Left lung (tissue), 10 donors: ENCODE data around the gene EXOC4. TPM values are rescaled to one million over a fixed set of nuclear protein-coding genes. Genes with fewer than 3 reads are reported as not detected.

Experiments
- ATAC-seq: fragments of 200-7000 bp; cut with Tn5 transposase; one replicate; pipeline ENCODE4 v1.9.1; 2020; ENCODE audit warnings: moderate library complexity
- DNase-seq, 4 donors: peaks; one replicate each; pipeline ENCODE4 v3.0.0-alpha.2; 2013 to 2020
- H3K27ac ChIP-seq, 2 donors: fragments of 200-600 bp; sonication (generic) in 1 of 2; one replicate each; pipeline versions ENCODE4 v1.5.0 to v1.8.0; 2020 to 2021
- H3K27me3 ChIP-seq, 2 donors: fragments of 200-600 bp; sonication (generic) in 1 of 2; one replicate each; pipeline versions ENCODE4 v1.5.0 to v1.8.0; 2020 to 2021
- H3K36me3 ChIP-seq, 2 donors: fragments of 200-600 bp; sonication (generic) in 1 of 2; one replicate each; pipeline versions ENCODE4 v1.5.0 to v1.8.0; 2020 to 2021
- H3K4me1 ChIP-seq, 2 donors: fragments of 200-600 bp; one replicate each; pipeline ENCODE4 v1.8.0; 2021
- H3K4me3 ChIP-seq, 2 donors: fragments of 200-600 bp; sonication (generic) in 1 of 2; one replicate each; pipeline versions ENCODE4 v1.5.0 to v1.8.0; 2020 to 2021; ENCODE audit warnings: mild to moderate bottlenecking in 1 of 2
- H3K9me3 ChIP-seq, 2 donors: fragments of 200-600 bp; sonication (generic) in 1 of 2; one replicate each; pipeline versions ENCODE4 v1.5.0 to v1.8.0; 2020 to 2021
- intact Hi-C, 2 donors: fragments of 100-400 bp; cut with DNase I; formaldehyde crosslinking; loops; one replicate each; pipeline versions ENCODE4 v1.11.2 to v1.14.2; 2022
- polyA plus RNA-seq, 6 donors: library from polyadenylated mRNA; unstranded; fragments of 120-200 nt; gene quantifications; one replicate each; pipeline ENCODE4 v1.2.1, GENCODE V29; 2013; ENCODE audit not compliant: insufficient read length in 6 of 6
- total RNA-seq, 2 donors: library from RNA; stranded (reverse); fragmentation: NEBNext Ultra II Directional; extraction: Animal tissue kit (Norgen Biotek cat#: 25700); gene quantifications; one replicate each; pipeline ENCODE4 v1.2.1, GENCODE V29; 2021
- TF ChIP-seq, protein P1 (sequence below), 2 donors: fragments of 200-600 bp; sonication (generic) in 1 of 2; IDR thresholded peaks; one replicate each; pipeline versions ENCODE4 v1.5.0 to v1.8.0; 2021; ENCODE audit warnings: antibody characterized with exemption in 2 of 2
- donor health status: DM: no; HTN: yes; CAD: no.
- donor health status: DM: no; HTN: no; CAD: no.

Gene EXOC4
- total and polyA plus RNA-seq, 8 donors = 52.5 to 79.4 (median 65.9) TPM

DNA sequence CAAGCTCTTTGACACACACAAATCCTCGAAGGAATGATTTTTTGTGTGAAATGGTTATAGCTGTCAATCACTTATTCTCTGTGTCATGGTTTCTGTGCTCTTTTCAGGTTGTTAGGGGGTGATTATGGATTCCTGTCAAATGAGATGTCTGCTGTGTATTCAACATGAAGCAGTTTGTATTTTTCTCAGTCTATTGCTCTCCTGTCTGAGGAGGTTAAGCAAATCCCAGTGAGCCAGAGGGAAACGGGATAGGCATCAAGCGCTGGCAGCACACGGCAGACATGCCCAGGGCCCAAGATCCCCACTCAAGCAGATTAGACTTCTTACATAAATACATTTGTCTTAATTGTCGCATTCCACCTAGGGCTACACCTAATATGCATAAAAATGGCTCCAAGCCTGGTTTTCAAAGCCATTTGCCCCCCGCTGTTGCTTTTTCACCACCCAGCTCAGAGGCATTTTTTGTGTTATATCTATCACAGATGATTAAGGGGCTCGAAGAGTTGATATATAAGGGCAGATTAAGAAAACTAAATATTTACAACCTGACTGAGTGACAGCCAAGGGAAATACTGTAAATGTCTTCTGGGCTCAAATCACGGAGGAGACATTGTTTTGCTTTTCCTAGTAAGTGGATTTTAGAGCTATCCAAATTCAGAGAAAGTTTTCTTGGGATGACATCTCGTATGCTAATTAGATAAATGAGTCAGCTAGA, 681.5 kb downstream of the EXOC4 start:
- Histone ChIP-seq H3K27me3 (no peaks in the 10 kb centered on the region), H3K4me3 (no peak overlapping the region), H3K27ac (no peak overlapping the region), H3K36me3 (peaks cover 0 to 9% of the 10 kb centered on the region in 2 donors), H3K4me1 (no peaks in the 10 kb centered on the region), H3K9me3 (no peaks in the 10 kb centered on the region)
- DNase-seq = no peak
- TF ChIP-seq, protein P1, sequence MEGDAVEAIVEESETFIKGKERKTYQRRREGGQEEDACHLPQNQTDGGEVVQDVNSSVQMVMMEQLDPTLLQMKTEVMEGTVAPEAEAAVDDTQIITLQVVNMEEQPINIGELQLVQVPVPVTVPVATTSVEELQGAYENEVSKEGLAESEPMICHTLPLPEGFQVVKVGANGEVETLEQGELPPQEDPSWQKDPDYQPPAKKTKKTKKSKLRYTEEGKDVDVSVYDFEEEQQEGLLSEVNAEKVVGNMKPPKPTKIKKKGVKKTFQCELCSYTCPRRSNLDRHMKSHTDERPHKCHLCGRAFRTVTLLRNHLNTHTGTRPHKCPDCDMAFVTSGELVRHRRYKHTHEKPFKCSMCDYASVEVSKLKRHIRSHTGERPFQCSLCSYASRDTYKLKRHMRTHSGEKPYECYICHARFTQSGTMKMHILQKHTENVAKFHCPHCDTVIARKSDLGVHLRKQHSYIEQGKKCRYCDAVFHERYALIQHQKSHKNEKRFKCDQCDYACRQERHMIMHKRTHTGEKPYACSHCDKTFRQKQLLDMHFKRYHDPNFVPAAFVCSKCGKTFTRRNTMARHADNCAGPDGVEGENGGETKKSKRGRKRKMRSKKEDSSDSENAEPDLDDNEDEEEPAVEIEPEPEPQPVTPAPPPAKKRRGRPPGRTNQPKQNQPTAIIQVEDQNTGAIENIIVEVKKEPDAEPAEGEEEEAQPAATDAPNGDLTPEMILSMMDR (IDR thresholded peaks at IDR 0.05) = no peak
- no peak for ATAC-seq
- intact Hi-C loops = no loop called here

DNA sequence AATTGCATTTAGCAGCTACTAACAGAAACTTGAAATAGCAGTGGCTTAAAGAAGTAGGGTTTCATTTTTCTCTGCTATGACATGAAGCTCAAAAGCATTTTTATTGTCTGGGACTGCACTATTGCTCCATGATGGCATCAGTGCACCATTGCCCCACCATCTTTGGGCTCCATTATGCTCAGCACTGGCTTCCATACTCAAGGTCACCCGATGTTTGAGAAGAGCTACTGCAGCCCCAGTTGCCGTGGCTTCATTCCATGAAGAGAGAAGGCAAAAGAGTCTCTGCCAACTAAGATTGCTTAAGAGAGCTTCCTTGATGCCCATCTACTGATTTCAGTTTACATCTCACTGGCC, 682.1 kb downstream of the EXOC4 start:
- no peaks in the 10 kb centered on the region for H3K9me3 ChIP-seq
- H3K4me1 ChIP-seq = no peaks in the 10 kb centered on the region
- ATAC-seq (no peak), DNase-seq (no peak)
- intact Hi-C loops = no loop called here
- TF ChIP-seq, protein P1 (IDR thresholded peaks at IDR 0.05) = no peak
- H3K27ac ChIP-seq = no peak overlapping the region
- H3K36me3 ChIP-seq = peaks cover 0 to 10% of the 10 kb centered on the region in 2 donors
- H3K27me3 ChIP-seq = no peaks in the 10 kb centered on the region
- no peak overlapping the region for H3K4me3 ChIP-seq

DNA sequence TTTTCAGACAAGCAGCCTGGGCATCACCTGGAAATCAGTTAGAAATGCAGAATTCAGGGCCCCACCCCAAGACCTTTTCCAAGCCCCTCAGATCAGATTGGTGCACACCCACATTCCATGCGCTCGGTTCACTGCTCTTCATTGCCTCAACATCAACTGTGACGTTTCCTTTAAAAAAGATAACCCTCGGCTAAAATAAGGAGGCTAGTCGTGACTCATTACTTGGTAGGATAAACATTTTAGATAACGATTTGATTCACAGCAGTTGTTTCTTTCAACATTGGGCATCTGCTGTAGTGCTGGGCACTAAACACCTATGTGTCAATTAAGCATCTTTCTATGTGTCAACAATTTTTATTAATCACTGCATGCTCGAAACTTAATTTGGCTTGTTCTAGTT, 683.2 kb downstream of the EXOC4 start:
- Histone ChIP-seq H3K4me3 (no peak overlapping the region), H3K9me3 (no peaks in the 10 kb centered on the region), H3K4me1 (no peaks in the 10 kb centered on the region), H3K27me3 (no peaks in the 10 kb centered on the region), H3K36me3 (peaks cover 0 to 10% of the 10 kb centered on the region in 2 donors), H3K27ac (no peak overlapping the region)
- DNase-seq = no peak
- TF ChIP-seq, protein P1 (IDR thresholded peaks at IDR 0.05) = no peak
- intact Hi-C loops = no loop called here
- no peak for ATAC-seq

DNA sequence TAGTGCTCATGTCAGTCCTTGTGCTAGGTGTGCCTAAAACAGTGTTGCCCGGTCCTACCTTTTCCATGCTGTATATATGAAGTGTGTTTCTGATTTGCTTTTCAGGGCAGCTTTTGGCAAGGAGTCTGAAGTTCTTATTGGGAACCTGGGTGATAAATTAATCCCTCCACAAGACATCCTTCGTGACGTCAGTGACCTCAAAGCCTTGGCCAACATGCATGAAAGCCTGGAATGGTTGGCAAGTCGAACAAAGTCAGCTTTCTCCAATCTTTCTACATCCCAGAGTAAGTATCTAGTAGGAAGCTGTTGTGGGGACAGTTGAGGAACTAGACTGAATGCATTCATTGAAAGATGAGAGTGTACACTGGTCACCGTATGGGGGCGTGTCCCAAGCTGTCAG, 684.9 kb downstream of the EXOC4 start:
- TF ChIP-seq, protein P1 (IDR thresholded peaks at IDR 0.05) = no peak
- intact Hi-C loops = no loop called here
- DNase-seq (no peak), ATAC-seq (no peak)
- no peaks in the 10 kb centered on the region for H3K9me3 ChIP-seq
- H3K4me3 ChIP-seq = no peak overlapping the region
- no peak overlapping the region for H3K27ac ChIP-seq
- H3K36me3 ChIP-seq = peaks cover 0 to 10% of the 10 kb centered on the region in 2 donors
- no peaks in the 10 kb centered on the region for H3K27me3 ChIP-seq
- no peaks in the 10 kb centered on the region for H3K4me1 ChIP-seq

DNA sequence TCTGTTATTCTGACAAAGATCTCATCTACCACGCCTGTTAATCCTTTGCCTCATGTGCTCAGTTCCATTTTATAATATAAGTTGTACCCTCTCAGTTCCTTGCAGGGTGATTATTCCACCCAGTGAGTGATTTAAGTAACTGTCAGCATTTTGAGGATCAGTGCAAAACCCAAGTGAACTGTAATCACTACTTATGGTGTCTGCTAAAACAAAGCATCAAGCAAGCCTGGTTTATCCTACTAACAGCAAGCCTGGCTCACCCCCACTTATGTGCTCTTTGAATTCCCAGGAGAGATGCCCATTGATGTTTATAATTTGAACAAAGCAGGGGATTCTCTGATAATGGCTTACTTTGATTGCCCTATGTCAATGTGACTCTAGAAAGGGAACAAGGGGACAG, 687.5 kb downstream of the EXOC4 start:
- Histone ChIP-seq H3K4me1 (no peaks in the 10 kb centered on the region), H3K9me3 (no peaks in the 10 kb centered on the region), H3K4me3 (no peak overlapping the region), H3K27ac (no peak overlapping the region), H3K27me3 (no peaks in the 10 kb centered on the region), H3K36me3 (peaks cover 0 to 10% of the 10 kb centered on the region in 2 donors)
- TF ChIP-seq, protein P1 (IDR thresholded peaks at IDR 0.05) = no peak
- DNase-seq (no peak), ATAC-seq (no peak)
- intact Hi-C loops = no loop called here
